HUDEP-2 (cell line): ENCODE data around the gene RAB41.
"Not testable (repeated sequence)": the region's sequence is repeated elsewhere in the genome, so short reads cannot be mapped to it uniquely, and the experiment has no call there.

Source experiments
- DNase-seq, 76 experiments: peaks; one replicate each; lab custom pipeline; 2025; ENCODE audit not compliant: unreplicated experiment in 76 of 76; lab: John Stamatoyannopoulos, UW

Gene RAB41

GRCh38 chrX:70289793-70290770 is 8.1 kb downstream of the RAB41 start, which contains the start of the genes KIF4A and PDZD11:
Gene KIF4A, plus strand, starts transcription at chrX:70290104. Its CDS starts 355 bp downstream, at chrX:70290459.
Gene PDZD11, minus strand, starts transcription at chrX:70289927. Its CDS starts 586 bp downstream, at chrX:70289341.
- peak in 75 of 76 experiments; percentile 2 to 85 (median 68) for DNase-seq

DNA sequence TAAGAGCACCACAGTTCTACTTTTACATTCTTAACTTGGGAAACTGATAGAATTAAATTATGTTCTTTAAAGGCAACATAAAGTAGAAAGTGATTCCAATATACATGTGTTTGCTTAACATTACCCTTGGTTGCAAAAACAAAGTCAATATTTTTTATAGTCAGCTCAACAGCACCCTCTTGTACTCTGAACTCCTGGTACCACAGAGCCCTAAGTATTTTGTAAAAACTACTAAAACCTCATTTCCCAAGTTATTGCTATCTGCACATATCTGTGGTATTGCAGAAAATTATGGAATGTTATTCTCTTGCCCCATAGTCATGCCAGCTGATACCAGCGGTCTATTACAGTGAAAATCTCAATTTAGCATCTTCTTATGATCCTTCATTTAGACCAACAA is 10.8 kb downstream of the RAB41 start:
- no peak for DNase-seq

- no peak for DNase-seq
These were observed 11.6 kb downstream of the RAB41 start for GRCh38 chrX:70293621-70294020.

DNA sequence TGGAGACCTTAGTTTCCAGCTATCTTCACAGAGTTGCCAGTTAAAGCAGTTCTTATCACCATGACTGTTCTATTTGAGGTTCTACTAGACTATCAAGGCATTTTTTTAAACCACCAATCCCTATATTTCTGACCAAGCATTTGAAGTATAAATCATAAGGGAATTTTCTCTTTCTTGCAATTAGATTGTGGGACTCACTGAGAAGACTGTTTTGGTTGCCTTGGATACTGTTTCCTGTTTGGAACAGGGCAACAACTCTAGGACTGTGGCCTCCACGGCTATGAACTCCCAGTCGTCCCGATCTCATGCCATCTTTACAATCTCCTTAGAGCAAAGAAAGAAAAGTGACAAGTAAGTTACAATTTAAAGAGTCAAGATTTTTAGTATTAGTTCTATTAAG is 19.7 kb downstream of the RAB41 start:
- DNase-seq: no peak

DNA sequence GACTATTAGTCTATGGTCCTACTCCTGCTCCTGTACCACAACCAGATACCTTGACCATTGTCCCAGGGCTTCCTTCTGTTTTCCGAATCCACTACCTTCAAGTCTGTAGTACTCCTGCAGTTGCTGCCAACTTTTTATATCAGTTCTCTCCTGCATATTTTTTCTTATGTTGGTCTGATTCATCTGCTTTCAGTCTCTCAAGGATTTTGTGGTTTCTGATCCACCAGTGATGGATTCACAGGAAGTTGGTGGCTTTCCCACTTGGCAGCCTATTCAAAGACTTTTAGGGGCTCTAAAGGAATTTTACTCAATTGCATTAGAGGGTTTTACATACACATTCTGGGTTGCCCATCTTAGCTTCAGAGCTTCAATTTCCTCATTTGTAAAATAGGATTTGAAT is 31.5 kb downstream of the RAB41 start:
- DNase-seq: no peak

DNA sequence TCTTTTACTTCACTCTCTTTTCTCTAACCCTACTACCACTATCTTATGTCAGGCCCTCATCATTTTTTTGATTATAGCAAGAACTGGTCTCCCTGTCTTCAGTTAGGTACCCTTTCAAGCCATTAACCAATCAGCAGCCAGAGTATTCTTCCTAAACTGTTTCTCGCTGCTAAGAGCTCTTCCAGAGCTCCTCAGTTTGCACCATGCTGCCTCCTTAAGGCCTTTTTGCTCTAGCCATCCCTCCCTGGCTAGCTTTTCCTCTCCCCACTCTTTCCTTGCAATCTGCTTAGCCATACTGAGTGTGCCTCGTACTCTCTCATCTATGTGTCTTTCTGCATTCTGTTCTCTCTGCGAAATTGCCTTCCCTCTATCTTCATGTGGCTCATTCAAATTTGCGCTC is 40.8 kb downstream of the RAB41 start:
- no peak for DNase-seq

DNA sequence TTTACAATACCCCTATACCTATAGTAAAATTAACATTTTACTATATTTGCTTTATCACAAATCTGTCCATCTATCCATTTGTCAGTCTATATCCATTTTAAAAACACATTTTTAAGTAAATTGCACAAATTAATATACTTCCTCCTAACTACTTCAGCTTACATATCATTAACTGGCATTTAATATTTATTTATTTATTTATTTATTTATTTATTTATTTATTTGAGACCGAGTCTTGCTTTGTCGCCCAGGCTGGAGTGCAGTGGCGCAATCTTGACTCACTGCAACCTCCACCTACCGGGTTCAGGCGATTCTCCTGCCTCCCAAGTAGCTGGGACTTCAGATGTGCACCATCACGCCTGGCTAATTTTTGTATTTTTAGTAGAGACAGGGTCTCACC is 41.7 kb downstream of the RAB41 start:
- not testable (repeated sequence) for DNase-seq

DNA sequence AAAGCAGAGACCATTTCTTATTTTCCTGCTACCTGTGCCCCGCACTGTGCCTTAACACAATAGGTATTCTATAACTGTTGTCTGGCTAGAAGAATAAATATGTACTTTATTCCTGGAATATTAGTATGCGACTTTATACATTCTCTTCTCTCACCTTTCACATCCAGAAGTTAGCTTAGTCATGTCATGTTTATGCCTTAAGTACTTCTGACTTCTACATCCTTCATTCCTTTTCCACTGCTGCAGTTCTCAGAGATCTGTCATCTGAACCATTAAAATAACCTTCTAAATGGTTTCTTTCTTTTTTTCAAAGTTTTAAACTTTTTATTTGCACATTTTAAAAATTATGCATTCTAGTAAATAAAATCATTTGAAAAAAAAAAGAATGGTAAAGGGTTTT is 42.4 kb downstream of the RAB41 start:
- DNase-seq: no peak

GRCh38 chrX:70331161-70331560 is 49.2 kb downstream of the RAB41 start:
- no peak for DNase-seq

GRCh38 chrX:70332600-70332999 is 50.6 kb downstream of the RAB41 start:
- no peak for DNase-seq
